Measurements from ENCODE around the gene HTR3A. TPM values are rescaled to one million over a fixed set of nuclear protein-coding genes. Genes with fewer than 3 reads are reported as not detected.

HTR3A gene
- total RNA-seq, 2 donors from 2014 or later, result not detected

- Histone ChIP-seq H3K9me3 (no peaks in the 10 kb centered on the region), H3K36me3 (no peaks in the 10 kb centered on the region), H3K27me3 (replicated peaks; ENCODE audit: insufficient read depth) (no peaks in the 10 kb centered on the region), H3K4me3 (no peak overlapping the region), H3K4me1 (ENCODE audit: control insufficient read depth in 1 of 2, low read depth in 2 of 2) (no peaks in the 10 kb centered on the region), H3K27ac (no peak overlapping the region)
- ATAC-seq (ENCODE audit: insufficient number of reproducible peaks, low FRiP score, low read depth), result no peak
- TF ChIP-seq, protein P1, sequence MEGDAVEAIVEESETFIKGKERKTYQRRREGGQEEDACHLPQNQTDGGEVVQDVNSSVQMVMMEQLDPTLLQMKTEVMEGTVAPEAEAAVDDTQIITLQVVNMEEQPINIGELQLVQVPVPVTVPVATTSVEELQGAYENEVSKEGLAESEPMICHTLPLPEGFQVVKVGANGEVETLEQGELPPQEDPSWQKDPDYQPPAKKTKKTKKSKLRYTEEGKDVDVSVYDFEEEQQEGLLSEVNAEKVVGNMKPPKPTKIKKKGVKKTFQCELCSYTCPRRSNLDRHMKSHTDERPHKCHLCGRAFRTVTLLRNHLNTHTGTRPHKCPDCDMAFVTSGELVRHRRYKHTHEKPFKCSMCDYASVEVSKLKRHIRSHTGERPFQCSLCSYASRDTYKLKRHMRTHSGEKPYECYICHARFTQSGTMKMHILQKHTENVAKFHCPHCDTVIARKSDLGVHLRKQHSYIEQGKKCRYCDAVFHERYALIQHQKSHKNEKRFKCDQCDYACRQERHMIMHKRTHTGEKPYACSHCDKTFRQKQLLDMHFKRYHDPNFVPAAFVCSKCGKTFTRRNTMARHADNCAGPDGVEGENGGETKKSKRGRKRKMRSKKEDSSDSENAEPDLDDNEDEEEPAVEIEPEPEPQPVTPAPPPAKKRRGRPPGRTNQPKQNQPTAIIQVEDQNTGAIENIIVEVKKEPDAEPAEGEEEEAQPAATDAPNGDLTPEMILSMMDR (IDR thresholded peaks at IDR 0.05), result no peak
- no peak for DNase-seq (ENCODE audit: low spot score)
Observed at GRCh38 chr11:113949891-113950290, 25.0 kb upstream of the HTR3A start.

- DNase-seq (ENCODE audit: low spot score) (no peak), ATAC-seq (ENCODE audit: insufficient number of reproducible peaks, low FRiP score, low read depth) (no peak)
- no peaks in the 10 kb centered on the region for H3K27me3 ChIP-seq (replicated peaks; ENCODE audit: insufficient read depth)
- H3K4me1 ChIP-seq (ENCODE audit: control insufficient read depth in 1 of 2, low read depth in 2 of 2), result no peaks in the 10 kb centered on the region
- TF ChIP-seq, protein P1 (IDR thresholded peaks at IDR 0.05), result no peak
- H3K9me3 ChIP-seq, result no peaks in the 10 kb centered on the region
- no peak overlapping the region for H3K4me3 ChIP-seq
- H3K36me3 ChIP-seq, result no peaks in the 10 kb centered on the region
- no peak overlapping the region for H3K27ac ChIP-seq
Observed at GRCh38 chr11:113951537-113951936, 23.4 kb upstream of the HTR3A start.

- H3K27me3 ChIP-seq (replicated peaks; ENCODE audit: insufficient read depth), result no peaks in the 10 kb centered on the region
- H3K9me3 ChIP-seq, result no peaks in the 10 kb centered on the region
- TF ChIP-seq, protein P1 (IDR thresholded peaks at IDR 0.05), result no peak
- H3K4me3 ChIP-seq, result no peak overlapping the region
- DNase-seq (ENCODE audit: low spot score) (no peak), ATAC-seq (ENCODE audit: insufficient number of reproducible peaks, low FRiP score, low read depth) (no peak)
- H3K4me1 ChIP-seq (ENCODE audit: control insufficient read depth in 1 of 2, low read depth in 2 of 2), result no peaks in the 10 kb centered on the region
- no peak overlapping the region for H3K27ac ChIP-seq
- no peaks in the 10 kb centered on the region for H3K36me3 ChIP-seq
Observed at GRCh38 chr11:113952070-113952469, 22.8 kb upstream of the HTR3A start.

DNA sequence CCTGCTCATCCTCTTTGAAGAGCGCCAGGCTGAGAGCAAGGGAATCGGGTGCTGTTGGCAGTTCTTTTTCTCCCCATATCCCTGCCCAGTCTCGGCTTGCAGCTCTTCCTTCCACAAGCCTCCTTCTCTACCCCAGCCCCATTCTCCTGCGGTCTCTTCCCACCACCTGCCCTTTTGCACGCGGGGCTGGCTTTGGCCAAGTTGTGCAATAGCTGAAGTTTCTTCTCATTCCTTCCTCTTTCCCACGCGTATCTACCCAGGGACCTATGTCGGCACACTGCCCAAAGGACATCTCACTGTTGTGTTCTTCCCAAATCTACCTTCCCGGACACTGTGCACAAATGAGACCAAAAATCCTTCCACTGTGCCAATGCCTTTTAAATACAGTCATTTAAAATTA lies 22.3 kb upstream of the HTR3A start:
- Histone ChIP-seq H3K27ac (no peak overlapping the region), H3K4me3 (no peak overlapping the region), H3K4me1 (ENCODE audit: control insufficient read depth in 1 of 2, low read depth in 2 of 2) (no peaks in the 10 kb centered on the region), H3K27me3 (replicated peaks; ENCODE audit: insufficient read depth) (no peaks in the 10 kb centered on the region), H3K9me3 (no peaks in the 10 kb centered on the region), H3K36me3 (no peaks in the 10 kb centered on the region)
- TF ChIP-seq, protein P1 (IDR thresholded peaks at IDR 0.05), result no peak
- no peak for DNase-seq (ENCODE audit: low spot score)
- no peak for ATAC-seq (ENCODE audit: insufficient number of reproducible peaks, low FRiP score, low read depth)

DNA sequence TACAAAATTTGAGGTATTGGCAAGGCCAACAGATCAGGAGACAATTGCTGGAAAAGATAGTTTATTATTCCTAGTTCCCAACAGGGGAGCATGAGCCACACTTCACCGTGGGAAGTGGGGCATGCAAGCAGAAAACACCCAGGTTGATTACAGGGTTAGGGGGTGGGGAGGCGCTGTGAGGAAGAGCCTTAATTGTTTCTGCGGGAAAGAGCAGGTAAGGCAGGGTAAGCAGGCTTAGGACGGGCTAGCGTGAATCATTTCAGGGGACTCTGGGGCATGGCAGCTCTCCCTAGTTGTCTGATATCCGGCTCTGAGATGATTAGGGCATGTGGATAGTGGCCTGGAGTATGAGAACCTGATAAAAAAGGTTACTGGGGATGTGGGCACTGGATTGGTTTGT lies 20.7 kb upstream of the HTR3A start:
- ATAC-seq (ENCODE audit: insufficient number of reproducible peaks, low FRiP score, low read depth) (no peak), DNase-seq (ENCODE audit: low spot score) (no peak)
- Histone ChIP-seq H3K4me3 (no peak overlapping the region), H3K36me3 (no peaks in the 10 kb centered on the region), H3K27ac (no peak overlapping the region), H3K4me1 (ENCODE audit: control insufficient read depth in 1 of 2, low read depth in 2 of 2) (no peaks in the 10 kb centered on the region), H3K27me3 (replicated peaks; ENCODE audit: insufficient read depth) (no peaks in the 10 kb centered on the region), H3K9me3 (no peaks in the 10 kb centered on the region)
- TF ChIP-seq, protein P1 (IDR thresholded peaks at IDR 0.05), result no peak
